Stimulated activated CD4-positive, alpha-beta T cell treated with anti-CD3 and anti-CD28 coated beads, Interleukin-1b, Interleukin-23, amount 100 ng/mL, for 4 hours (primary cell): ENCODE results near the gene EVX2.

Source experiments
- DNase-seq, 2 donors: peaks; one replicate each; pipeline ENCODE4 v3.0.0-alpha.2; 2020; ENCODE audit warnings: low read depth in 2 of 2

EVX2 gene

GRCh38 chr2:176107731-176108181, 24.0 kb upstream of the EVX2 start:
- DNase-seq, result no peak

GRCh38 chr2:176106581-176107539, 23.1 kb upstream of the EVX2 start, which contains the start of gene HOXD11:
TSS of gene HOXD11 (plus strand) at chr2:176107280. CDS start at chr2:176107356, 76 bp downstream.
- DNase-seq, result no peak

- DNase-seq, result no peak
Measured at GRCh38 chr2:176105730-176106580, 22.2 kb upstream of the EVX2 start.

- DNase-seq, result no peak
Measured at GRCh38 chr2:176105078-176105729, 21.4 kb upstream of the EVX2 start.

GRCh38 chr2:176104316-176105077, 20.7 kb upstream of the EVX2 start:
- DNase-seq, result no peak

- DNase-seq, result no peak
Measured at GRCh38 chr2:176103742-176104315, 20.1 kb upstream of the EVX2 start.

GRCh38 chr2:176103194-176103593, 19.4 kb upstream of the EVX2 start:
- DNase-seq, result no peak

- DNase-seq, result no peak
Measured at GRCh38 chr2:176102309-176102866, 18.6 kb upstream of the EVX2 start.

- no peak for DNase-seq
Measured at GRCh38 chr2:176101842-176102241, 18.1 kb upstream of the EVX2 start.

- no peak for DNase-seq
Measured at GRCh38 chr2:176101216-176101830, 17.6 kb upstream of the EVX2 start.

GRCh38 chr2:176100547-176101140, 16.9 kb upstream of the EVX2 start:
- no peak for DNase-seq

GRCh38 chr2:176099728-176100546, 16.2 kb upstream of the EVX2 start, which contains the start of gene HOXD12:
TSS of gene HOXD12 (plus strand) at chr2:176099795. CDS start at chr2:176099802, 7 bp downstream.
- DNase-seq, result no peak

- DNase-seq, result no peak
Measured at GRCh38 chr2:176099159-176099727, 15.5 kb upstream of the EVX2 start.

- DNase-seq, result no peak
Measured at GRCh38 chr2:176098366-176099158, 14.8 kb upstream of the EVX2 start.

- DNase-seq, result no peak
Measured at GRCh38 chr2:176097820-176098365, 14.1 kb upstream of the EVX2 start.

GRCh38 chr2:176096986-176097819, 13.4 kb upstream of the EVX2 start:
- peak; percentile 27 to 50 for DNase-seq
